ENCODE data around the gene ATP8B4. TPM values are rescaled to one million over a fixed set of nuclear protein-coding genes. Genes with fewer than 3 reads are reported as not detected.
"Not testable (repeated sequence)": the region's sequence is repeated elsewhere in the genome, so short reads cannot be mapped to it uniquely, and the experiment has no call there.

ATP8B4 gene
- total RNA-seq, 4 donors from 2014 or later, result 34.9 to 124 (median 78.8) TPM

DNA sequence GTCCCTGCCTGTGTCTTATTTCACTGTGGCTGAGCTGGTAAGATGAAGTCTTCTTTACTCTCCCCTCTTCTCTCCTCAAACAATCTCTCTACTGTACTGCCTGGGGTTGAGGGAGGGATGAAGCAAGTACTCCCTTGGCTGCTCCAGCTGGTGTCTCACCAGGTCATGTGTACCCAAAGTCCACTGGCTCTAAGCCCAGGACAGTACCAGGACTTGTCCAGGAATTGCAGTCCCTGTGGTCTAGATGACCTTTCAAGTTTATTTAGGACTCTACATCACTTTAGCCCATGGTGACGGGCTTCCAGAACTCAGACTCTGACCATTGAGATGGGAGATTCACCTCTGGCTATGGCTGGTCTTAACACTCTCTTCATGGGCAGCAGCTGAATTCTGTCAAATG lies 45.4 kb upstream of the ATP8B4 start:
- DNase-seq, result no peak
- Histone ChIP-seq H3K4me1 (no peaks in the 10 kb centered on the region), H3K27me3 (no peaks in the 10 kb centered on the region), H3K9me3 (no peaks in the 10 kb centered on the region), H3K4me3 (no peak overlapping the region), H3K27ac (no peak overlapping the region), H3K36me3 (no peaks in the 10 kb centered on the region)
- intact Hi-C loops (cut with DNase I; ENCODE audit: low total_unique reads), result no loop called here
- TF ChIP-seq POLR2A (IDR thresholded peaks at IDR 0.05), result no peak
- TF ChIP-seq, protein P1, sequence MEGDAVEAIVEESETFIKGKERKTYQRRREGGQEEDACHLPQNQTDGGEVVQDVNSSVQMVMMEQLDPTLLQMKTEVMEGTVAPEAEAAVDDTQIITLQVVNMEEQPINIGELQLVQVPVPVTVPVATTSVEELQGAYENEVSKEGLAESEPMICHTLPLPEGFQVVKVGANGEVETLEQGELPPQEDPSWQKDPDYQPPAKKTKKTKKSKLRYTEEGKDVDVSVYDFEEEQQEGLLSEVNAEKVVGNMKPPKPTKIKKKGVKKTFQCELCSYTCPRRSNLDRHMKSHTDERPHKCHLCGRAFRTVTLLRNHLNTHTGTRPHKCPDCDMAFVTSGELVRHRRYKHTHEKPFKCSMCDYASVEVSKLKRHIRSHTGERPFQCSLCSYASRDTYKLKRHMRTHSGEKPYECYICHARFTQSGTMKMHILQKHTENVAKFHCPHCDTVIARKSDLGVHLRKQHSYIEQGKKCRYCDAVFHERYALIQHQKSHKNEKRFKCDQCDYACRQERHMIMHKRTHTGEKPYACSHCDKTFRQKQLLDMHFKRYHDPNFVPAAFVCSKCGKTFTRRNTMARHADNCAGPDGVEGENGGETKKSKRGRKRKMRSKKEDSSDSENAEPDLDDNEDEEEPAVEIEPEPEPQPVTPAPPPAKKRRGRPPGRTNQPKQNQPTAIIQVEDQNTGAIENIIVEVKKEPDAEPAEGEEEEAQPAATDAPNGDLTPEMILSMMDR (IDR thresholded peaks at IDR 0.05), result no peak

DNA sequence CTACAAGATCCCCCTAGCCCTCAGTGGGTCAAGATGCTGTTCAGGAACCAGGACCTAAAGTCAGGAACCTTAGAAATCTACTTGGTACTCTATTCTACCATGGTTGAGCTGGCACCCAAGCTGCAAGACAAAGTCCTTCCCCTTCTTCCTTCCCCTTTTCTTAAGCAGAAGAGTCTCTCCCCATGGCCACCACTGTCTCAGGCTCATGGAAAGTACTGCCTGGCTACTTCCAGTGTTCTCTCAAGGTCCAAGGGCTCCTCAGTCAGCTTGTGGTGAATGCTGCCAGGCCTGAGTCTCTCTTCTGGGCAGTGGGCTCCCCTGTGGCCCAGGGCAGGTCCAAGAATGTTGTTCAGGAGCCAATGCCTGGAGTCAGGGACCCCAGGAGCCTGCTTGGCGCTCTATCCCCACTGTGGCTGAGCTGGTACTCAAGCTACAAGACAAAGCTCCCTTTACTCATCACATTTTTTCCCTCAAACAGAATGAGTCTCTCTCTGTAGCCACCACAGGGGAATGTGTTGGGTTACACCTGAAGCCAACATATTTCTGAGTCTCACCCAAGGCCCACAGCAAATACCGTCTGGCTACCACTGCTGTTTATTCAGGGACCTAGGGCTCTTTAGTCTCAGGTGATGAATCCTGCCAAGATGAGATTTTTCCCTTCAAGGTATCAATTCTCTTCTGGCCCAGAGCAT lies 44.8 kb upstream of the ATP8B4 start:
- Histone ChIP-seq H3K27ac (no peak overlapping the region), H3K36me3 (no peaks in the 10 kb centered on the region), H3K27me3 (no peaks in the 10 kb centered on the region), H3K9me3 (no peaks in the 10 kb centered on the region), H3K4me3 (no peak overlapping the region), H3K4me1 (no peaks in the 10 kb centered on the region)
- no peak for TF ChIP-seq POLR2A (IDR thresholded peaks at IDR 0.05)
- DNase-seq, result no peak
- intact Hi-C loops (cut with DNase I; ENCODE audit: low total_unique reads), result no loop called here

- DNase-seq, result no peak
- Histone ChIP-seq H3K4me1 (no peaks in the 10 kb centered on the region), H3K4me3 (no peak overlapping the region), H3K36me3 (no peaks in the 10 kb centered on the region), H3K27me3 (no peaks in the 10 kb centered on the region), H3K27ac (no peak overlapping the region), H3K9me3 (no peaks in the 10 kb centered on the region)
- TF ChIP-seq, protein P1 (IDR thresholded peaks at IDR 0.05), result no peak
- no peak for TF ChIP-seq POLR2A (IDR thresholded peaks at IDR 0.05)
- intact Hi-C loops (cut with DNase I; ENCODE audit: low total_unique reads), result no loop called here
These were observed 44.1 kb upstream of the ATP8B4 start for GRCh38 chr15:50162969-50163718.

GRCh38 chr15:50158236-50158635 lies 39.2 kb upstream of the ATP8B4 start:
- H3K27me3 ChIP-seq; intact Hi-C loops (cut with DNase I; ENCODE audit: low total_unique reads); H3K27ac ChIP-seq; H3K4me1 ChIP-seq; H3K36me3 ChIP-seq; H3K9me3 ChIP-seq; DNase-seq; H3K4me3 ChIP-seq: not testable (repeated sequence)

- TF ChIP-seq, protein P1 (IDR thresholded peaks at IDR 0.05), result no peak
- no peak for TF ChIP-seq POLR2A (IDR thresholded peaks at IDR 0.05)
- Histone ChIP-seq H3K27ac (no peak overlapping the region), H3K9me3 (peaks cover 0 to 6% of the 10 kb centered on the region in 2 donors), H3K4me3 (no peak overlapping the region), H3K27me3 (no peaks in the 10 kb centered on the region), H3K36me3 (no peaks in the 10 kb centered on the region), H3K4me1 (no peaks in the 10 kb centered on the region)
- DNase-seq, result no peak
- intact Hi-C loops (cut with DNase I; ENCODE audit: low total_unique reads), result no loop called here
These were observed 32.4 kb upstream of the ATP8B4 start for GRCh38 chr15:50151476-50151875.

DNA sequence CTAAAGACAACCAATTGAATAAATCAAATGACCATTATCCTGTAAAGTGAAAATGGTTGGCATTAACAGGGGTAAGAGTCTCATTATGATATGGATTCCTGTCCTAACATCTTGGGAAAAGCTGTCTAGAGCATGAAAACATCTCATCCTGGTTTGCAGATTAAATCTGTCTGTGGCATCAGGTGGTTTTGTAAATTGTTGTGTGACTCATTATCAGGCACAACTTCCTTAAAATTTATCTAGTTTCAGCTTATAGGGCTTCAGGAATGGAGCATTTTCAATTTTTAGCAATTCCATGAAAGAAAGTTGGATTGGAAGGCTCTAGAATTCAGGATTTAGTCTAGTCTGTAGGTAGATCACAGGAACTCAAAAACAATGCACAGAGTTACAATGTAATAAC lies 31.8 kb upstream of the ATP8B4 start:
- intact Hi-C loops (cut with DNase I; ENCODE audit: low total_unique reads), result no loop called here
- no peaks in the 10 kb centered on the region for H3K36me3 ChIP-seq
- no peak for DNase-seq
- no peak overlapping the region for H3K27ac ChIP-seq
- peaks cover 0 to 6% of the 10 kb centered on the region in 2 donors for H3K9me3 ChIP-seq
- no peaks in the 10 kb centered on the region for H3K4me1 ChIP-seq
- no peak for TF ChIP-seq POLR2A (IDR thresholded peaks at IDR 0.05)
- TF ChIP-seq, protein P1 (IDR thresholded peaks at IDR 0.05), result no peak
- H3K27me3 ChIP-seq, result no peaks in the 10 kb centered on the region
- no peak overlapping the region for H3K4me3 ChIP-seq

Data from uterus (tissue), 4 donors.